H1 (cell line): Measurements from ENCODE around the gene RUNX1. TPM values are rescaled to one million over a fixed set of nuclear protein-coding genes. Genes with fewer than 3 reads are reported as not detected.

ENCODE experiments used
- CTCF ChIA-PET: fragments of 300-600 bp; sonication (Branson Sonifier 250); formaldehyde crosslinking; loops from one replicate; lab custom pipeline; 2021; ENCODE audit not compliant: partially characterized antibody; lab: Charles Lee
- POLR2A ChIA-PET: fragments of 300-600 bp; sonication (Branson Sonifier 250); formaldehyde crosslinking; loops from one replicate; lab custom pipeline; 2021; ENCODE audit warnings: inconsistent platforms; ENCODE audit not compliant: partially characterized antibody; lab: Charles Lee
- DNase-seq, 2 experiments: peaks; one replicate each; pipeline versions ENCODE4 v3.0.0 to v3.0.0-alpha.2; 2010 to 2022; ENCODE audit warnings: low spot score in 2 of 2, low read depth in 1 of 2, mixed read lengths in 1 of 2
- FAIRE-seq: peaks from 2 replicates; lab custom pipeline; 2011; peaks lifted over from hg19 to GRCh38; lab: Jason Lieb, UNC
- H2AFZ ChIP-seq: 2 replicates; pipeline ENCODE4 v1.8.1; 2012; ENCODE audit warnings: low read length, inconsistent platforms
- H2AK5ac ChIP-seq: 2 replicates; pipeline ENCODE4 v1.6.1; 2013; ENCODE audit warnings: low read depth, low read length
- H2BK120ac ChIP-seq: replicated peaks from 2 replicates; pipeline ENCODE3; 2013; ENCODE audit warnings: low read depth, low read length, inconsistent platforms
- H2BK12ac ChIP-seq: 2 replicates; pipeline ENCODE4 v1.6.1; 2013; ENCODE audit warnings: low read depth, low read length
- H2BK15ac ChIP-seq: 2 replicates; pipeline ENCODE4 v1.6.1; 2013; ENCODE audit warnings: low read length
- H2BK20ac ChIP-seq: 2 replicates; pipeline ENCODE4 v1.6.1; 2013; ENCODE audit warnings: low read length
- H2BK5ac ChIP-seq: 2 replicates; pipeline ENCODE4 v1.6.1; 2013; ENCODE audit warnings: low read depth, low read length
- H3K14ac ChIP-seq: 2 replicates; pipeline ENCODE4 v1.6.1; 2013; ENCODE audit warnings: inconsistent platforms; ENCODE audit not compliant: insufficient read length
- H3K18ac ChIP-seq: 2 replicates; pipeline ENCODE4 v1.6.1; 2013; ENCODE audit warnings: low read length; ENCODE audit errors: extremely low read depth
- H3K23ac ChIP-seq: 2 replicates; pipeline ENCODE4 v1.6.1; 2013; ENCODE audit warnings: inconsistent platforms; ENCODE audit not compliant: insufficient read length
- H3K23me2 ChIP-seq: 2 replicates; pipeline ENCODE4 v1.6.1; 2013; ENCODE audit warnings: low read depth, low read length
- H3K27ac ChIP-seq: 2 replicates; pipeline ENCODE4 v1.6.1; 2011; ENCODE audit warnings: low read depth, low read length, inconsistent platforms
- H3K27me3 ChIP-seq, 4 experiments: replicated peaks in 1 of 4; 1 replicate in 1 of 4; 2 replicates in 3 of 4; pipeline versions ENCODE4 v1.6.1 to v1.8.1; 2011 to 2013; ENCODE audit warnings: low read length in 3 of 4, mild to moderate bottlenecking in 3 of 4, inconsistent platforms in 2 of 4, mixed read lengths in 2 of 4, moderate library complexity in 1 of 4; ENCODE audit not compliant: control insufficient read depth in 3 of 4, insufficient read depth in 3 of 4; ENCODE audit errors: extremely low read depth in 1 of 4
- H3K36me3 ChIP-seq, 4 experiments: 2 replicates each; pipeline versions ENCODE4 v1.6.1 to v1.8.1; 2011 to 2013; ENCODE audit warnings: mild to moderate bottlenecking in 4 of 4, low read length in 3 of 4, moderate library complexity in 2 of 4, control low read depth in 1 of 4, inconsistent platforms in 1 of 4; ENCODE audit not compliant: insufficient read depth in 4 of 4, control insufficient read depth in 2 of 4
- H3K4ac ChIP-seq: replicated peaks from 2 replicates; pipeline ENCODE3; 2013; ENCODE audit warnings: low read length, low read depth, mixed read lengths, inconsistent platforms; ENCODE audit not compliant: insufficient read length
- H3K4me1 ChIP-seq, 4 experiments: replicated peaks in 1 of 4; 1 replicate in 1 of 4; 2 replicates in 3 of 4; pipeline versions ENCODE4 v1.6.1 to v1.8.1; 2011 to 2013; ENCODE audit warnings: low read length in 3 of 4, inconsistent platforms in 2 of 4, mixed read lengths in 1 of 4; ENCODE audit not compliant: insufficient read depth in 4 of 4, control insufficient read depth in 3 of 4
- H3K4me2 ChIP-seq, 2 experiments: 2 replicates each; pipeline versions ENCODE4 v1.6.1 to v1.8.1; 2011 to 2013; ENCODE audit warnings: low read depth in 2 of 2, low read length in 2 of 2, control low read depth in 1 of 2, inconsistent platforms in 1 of 2, mild to moderate bottlenecking in 1 of 2; ENCODE audit not compliant: insufficient read depth in 1 of 2
- H3K4me3 ChIP-seq, 4 experiments: fragments of 200-600, 300-600 bp in 1 of 4; sonication (generic), shearing (Covaris generic), sonication (Bioruptor Twin) in 1 of 4; 2 replicates each; pipeline versions ENCODE4 v1.5.1 to v1.8.1; 2011 to 2016; ENCODE audit warnings: low read length in 4 of 4, low read depth in 3 of 4, control low read depth in 2 of 4, inconsistent platforms in 2 of 4, mild to moderate bottlenecking in 2 of 4, mixed read lengths in 1 of 4, moderate library complexity in 1 of 4; ENCODE audit not compliant: insufficient read depth in 2 of 4; ENCODE audit errors: extremely low read depth in 1 of 4
- H3K56ac ChIP-seq: replicated peaks from 2 replicates; pipeline ENCODE3; 2013; ENCODE audit warnings: low read depth, mild to moderate bottlenecking, mixed read lengths, low read length, inconsistent platforms; ENCODE audit not compliant: insufficient read length
- H3K79me1 ChIP-seq: 2 replicates; pipeline ENCODE4 v1.6.1; 2013; ENCODE audit warnings: low read depth, low read length, control low read depth
- H3K79me2 ChIP-seq, 2 experiments: 2 replicates each; pipeline versions ENCODE4 v1.6.1 to v1.8.1; 2012 to 2013; ENCODE audit warnings: low read length in 2 of 2, mild to moderate bottlenecking in 2 of 2, inconsistent platforms in 1 of 2; ENCODE audit not compliant: insufficient read depth in 2 of 2, control insufficient read depth in 1 of 2
- H3K9ac ChIP-seq, 4 experiments: replicated peaks in 1 of 4; 1 replicate in 1 of 4; 2 replicates in 3 of 4; pipeline versions ENCODE4 v1.6.1 to v1.8.1; 2011 to 2013; ENCODE audit warnings: low read depth in 3 of 4, low read length in 3 of 4, control low read depth in 2 of 4, mild to moderate bottlenecking in 2 of 4, moderate library complexity in 2 of 4, inconsistent platforms in 1 of 4; ENCODE audit errors: extremely low read depth in 1 of 4
- H3K9me3 ChIP-seq, 2 experiments: 2 replicates each; pipeline versions ENCODE4 v1.6.1 to v1.8.1; 2012 to 2013; ENCODE audit warnings: mild to moderate bottlenecking in 2 of 2, moderate library complexity in 2 of 2, control low read depth in 1 of 2, inconsistent platforms in 1 of 2, low read depth in 1 of 2, low read length in 1 of 2, mixed read lengths in 1 of 2; ENCODE audit not compliant: insufficient read depth in 2 of 2
- H4K20me1 ChIP-seq, 2 experiments: replicated peaks in 1 of 2; 2 replicates each; pipeline versions ENCODE3 to v1.8.1; 2011 to 2013; ENCODE audit warnings: inconsistent platforms in 2 of 2, low read length in 2 of 2, mild to moderate bottlenecking in 1 of 2; ENCODE audit not compliant: insufficient read depth in 2 of 2, control insufficient read depth in 1 of 2
- H4K5ac ChIP-seq: 2 replicates; pipeline ENCODE4 v1.6.1; 2013; ENCODE audit warnings: low read length, low read depth, mixed read lengths, inconsistent platforms; ENCODE audit not compliant: insufficient read length
- H4K8ac ChIP-seq: 2 replicates; pipeline ENCODE4 v1.8.0; 2013; ENCODE audit warnings: mild to moderate bottlenecking, moderate library complexity, low read length, inconsistent platforms; ENCODE audit not compliant: insufficient read depth; ENCODE audit errors: extremely low read depth
- H4K91ac ChIP-seq: replicated peaks from 2 replicates; pipeline ENCODE3; 2013; ENCODE audit warnings: low read length, mixed read lengths, inconsistent platforms; ENCODE audit not compliant: insufficient read length
- CHD1 ChIP-seq: IDR thresholded peaks from 2 replicates; pipeline ENCODE4 v1.6.1; 2012; ENCODE audit warnings: low read depth, low read length, improper control_type of control experiment
- CHD2 ChIP-seq: IDR thresholded peaks from 2 replicates; pipeline ENCODE4 v1.6.1; 2012; ENCODE audit warnings: low read length, improper control_type of control experiment
- CREB1 ChIP-seq: IDR thresholded peaks from 2 replicates; pipeline ENCODE4 v1.6.1; 2012; ENCODE audit warnings: inconsistent platforms
- CTBP2 ChIP-seq: IDR thresholded peaks from 2 replicates; pipeline ENCODE4 v1.7.0; 2011; ENCODE audit warnings: borderline replicate concordance, mild to moderate bottlenecking, moderate library complexity, mixed read lengths, low read length; ENCODE audit not compliant: insufficient read depth, insufficient read length
- EGR1 ChIP-seq: IDR thresholded peaks from 2 replicates; pipeline ENCODE4 v1.6.1; 2011; ENCODE audit warnings: low read depth, low read length, borderline replicate concordance
- EZH2 ChIP-seq: fragments of 200-600 bp; sonication (generic); IDR thresholded peaks from 2 replicates; pipeline ENCODE4 v1.7.1; 2012; ENCODE audit warnings: low read depth, mild to moderate bottlenecking, moderate library complexity, low read length, inconsistent platforms; ENCODE audit not compliant: severe bottlenecking
- JUND ChIP-seq: IDR thresholded peaks from 2 replicates; pipeline ENCODE4 v1.6.1; 2011; ENCODE audit warnings: mild to moderate bottlenecking, improper control_type of control experiment, low read length
- KDM4A ChIP-seq: IDR thresholded peaks from one replicate; pipeline ENCODE4 v1.7.1; 2012; ENCODE audit warnings: low read depth, mild to moderate bottlenecking, moderate library complexity, low read length, inconsistent platforms; ENCODE audit not compliant: severe bottlenecking
- MAX ChIP-seq: IDR thresholded peaks from 2 replicates; pipeline ENCODE4 v1.6.1; 2012; ENCODE audit warnings: inconsistent platforms
- SIN3A ChIP-seq, 2 experiments: IDR thresholded peaks in 1 of 2; conservative IDR thresholded peaks in 1 of 2; 2 replicates each; pipeline ENCODE4 v1.6.1; 2011 to 2012; ENCODE audit warnings: low read length in 2 of 2, improper control_type of control experiment in 1 of 2, low read depth in 1 of 2, mild to moderate bottlenecking in 1 of 2
- SP1 ChIP-seq: IDR thresholded peaks from 2 replicates; pipeline ENCODE4 v1.6.1; 2011; ENCODE audit warnings: low read depth, low read length
- SP4 ChIP-seq: IDR thresholded peaks from 2 replicates; pipeline ENCODE4 v1.6.1; 2012; ENCODE audit warnings: low read length, inconsistent platforms
- SRF ChIP-seq: IDR thresholded peaks from 2 replicates; pipeline ENCODE4 v1.6.1; 2011; ENCODE audit warnings: mild to moderate bottlenecking, low read depth, low read length, moderate library complexity
- TAF7 ChIP-seq: optimal IDR thresholded peaks from 2 replicates; pipeline ENCODE3; 2011; ENCODE audit warnings: low read depth, mild to moderate bottlenecking, inconsistent platforms, low read length, moderate library complexity, borderline replicate concordance
- YY1 ChIP-seq: IDR thresholded peaks from 2 replicates; pipeline ENCODE4 v1.6.1; 2011; ENCODE audit warnings: low read depth, mild to moderate bottlenecking, low read length
- WGBS, 2 experiments: shearing (Covaris generic) in 1 of 2; methylation state at CpG; one replicate each; pipeline versions ENCODE4 v1.1.6 to v1.1.7; 2013 to 2015; ENCODE audit warnings: low lambda C conversion rate in 2 of 2, mixed read lengths in 2 of 2, inconsistent platforms in 1 of 2, low coverage in 1 of 2, missing lambda C conversion rate in 1 of 2; ENCODE audit not compliant: insufficient replicate concordance in 2 of 2, insufficient coverage in 1 of 2, insufficient read length in 1 of 2; ENCODE audit errors: extremely low coverage in 1 of 2, missing lambda C conversion rate in 1 of 2; 5-methylcytosine and 5-hydroxymethylcytosine counted together
- polyA plus RNA-seq, 7 experiments: library from polyadenylated mRNA; depleted of rRNA in 3 of 7; stranded (reverse) in 5 of 7; unstranded in 2 of 7; fragments of >200 nt in 5 of 7; fragments of 200-250 nt in 2 of 7; gene quantifications; 1 replicate in 5 of 7; 2 replicates in 1 of 7; 4 replicates in 1 of 7; pipeline versions ENCODE4 v1.2.1 to v1.2.3, GENCODE V29; 2011 to 2013; ENCODE audit warnings: missing spikeins in 2 of 7, mixed read lengths in 2 of 7
- total RNA-seq: library from RNA; stranded (reverse); fragmentation: NEBNext Ultra II Directional; extraction: Animal tissue kit (Norgen Biotek cat#: 25700); gene quantifications from 2 replicates; pipeline ENCODE4 v1.2.1, GENCODE V29; 2021

RUNX1 gene
- total and polyA plus RNA-seq, 2 of the 8 experiments (the other 6 are each of a cell fraction or from before 2014, with no cell fraction given) = 0.20 to 0.60 TPM

GRCh38 chr21:35015435-35016024 is 33.6 kb downstream of the RUNX1 start:
- ChIA-PET POLR2A (no interaction called here), CTCF (interaction anchor here (0.7 to 1.3 kb wide), 2 partner anchors 9 to 23 kb away, joined by 3 to 4 read pairs; no protein-coding TSS in a partner anchor)
- no peaks in the 10 kb centered on the region for H3K4me1 ChIP-seq
- no peak overlapping the region for H3K14ac ChIP-seq
- FAIRE-seq (no peak), DNase-seq (no peak)
- no peak overlapping the region for H3K4me2 ChIP-seq
- no peak overlapping the region for H3K4ac ChIP-seq
- H3K4me3 ChIP-seq = no peak overlapping the region
- no peak overlapping the region for H2BK5ac ChIP-seq
- no peak overlapping the region for H2AK5ac ChIP-seq
- H4K8ac ChIP-seq = no peak overlapping the region
- no peak overlapping the region for H3K9ac ChIP-seq
- no peak overlapping the region for H4K91ac ChIP-seq
- no peak overlapping the region for H2BK12ac ChIP-seq
- no peaks in the 10 kb centered on the region for H3K79me2 ChIP-seq
- no peak overlapping the region for H3K23ac ChIP-seq
- no peak overlapping the region for H3K27ac ChIP-seq
- H3K79me1 ChIP-seq = no peaks in the 10 kb centered on the region
- no peaks in the 10 kb centered on the region for H3K23me2 ChIP-seq
- H4K20me1 ChIP-seq = no peaks in the 10 kb centered on the region
- 87% methylated on average over 5 of the region's 5 CpGs; no CpG with 5 or more reads in 1 of the 2 experiments for WGBS, 2 experiments
- H3K9me3 ChIP-seq = no peaks in the 10 kb centered on the region
- no peak overlapping the region for H3K18ac ChIP-seq
- H3K27me3 ChIP-seq = no peaks in the 10 kb centered on the region
- no peak overlapping the region for H3K56ac ChIP-seq
- H2BK120ac ChIP-seq = no peak overlapping the region
- no peak overlapping the region for H2AFZ ChIP-seq
- H2BK20ac ChIP-seq = no peak overlapping the region
- no peaks in the 10 kb centered on the region for H3K36me3 ChIP-seq
- no peak overlapping the region for H4K5ac ChIP-seq
- no peak overlapping the region for H2BK15ac ChIP-seq
- TF ChIP-seq YY1 = no peak
- no peak for TF ChIP-seq CHD1
- TF ChIP-seq SRF = no peak
- no peak for TF ChIP-seq KDM4A
- no peak for TF ChIP-seq TAF7
- TF ChIP-seq JUND = no peak
- TF ChIP-seq CREB1 = no peak
- no peak for TF ChIP-seq EGR1
- no peak for TF ChIP-seq SIN3A (conservative IDR thresholded peaks at IDR 0.05 in 1 of 2, IDR thresholded peaks at IDR 0.05 in 1 of 2; ENCODE audit: low read depth in 1 of 2, low read length in 2 of 2)
- TF ChIP-seq MAX = no peak
- no peak for TF ChIP-seq CHD2
- TF ChIP-seq EZH2 = no peak
- TF ChIP-seq SP4 = no peak
- no peak for TF ChIP-seq SP1
- TF ChIP-seq CTBP2 = no peak
